Measurements from ENCODE around the gene CDH7.

GRCh38 chr18:65821911-65822310, 71.1 kb downstream of the CDH7 start:
- TF ChIP-seq POLR2A (IDR thresholded peaks at IDR 0.05) (no peak), EP300 (IDR thresholded peaks at IDR 0.05) (no peak)
- TF ChIP-seq, protein P1, sequence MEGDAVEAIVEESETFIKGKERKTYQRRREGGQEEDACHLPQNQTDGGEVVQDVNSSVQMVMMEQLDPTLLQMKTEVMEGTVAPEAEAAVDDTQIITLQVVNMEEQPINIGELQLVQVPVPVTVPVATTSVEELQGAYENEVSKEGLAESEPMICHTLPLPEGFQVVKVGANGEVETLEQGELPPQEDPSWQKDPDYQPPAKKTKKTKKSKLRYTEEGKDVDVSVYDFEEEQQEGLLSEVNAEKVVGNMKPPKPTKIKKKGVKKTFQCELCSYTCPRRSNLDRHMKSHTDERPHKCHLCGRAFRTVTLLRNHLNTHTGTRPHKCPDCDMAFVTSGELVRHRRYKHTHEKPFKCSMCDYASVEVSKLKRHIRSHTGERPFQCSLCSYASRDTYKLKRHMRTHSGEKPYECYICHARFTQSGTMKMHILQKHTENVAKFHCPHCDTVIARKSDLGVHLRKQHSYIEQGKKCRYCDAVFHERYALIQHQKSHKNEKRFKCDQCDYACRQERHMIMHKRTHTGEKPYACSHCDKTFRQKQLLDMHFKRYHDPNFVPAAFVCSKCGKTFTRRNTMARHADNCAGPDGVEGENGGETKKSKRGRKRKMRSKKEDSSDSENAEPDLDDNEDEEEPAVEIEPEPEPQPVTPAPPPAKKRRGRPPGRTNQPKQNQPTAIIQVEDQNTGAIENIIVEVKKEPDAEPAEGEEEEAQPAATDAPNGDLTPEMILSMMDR (IDR thresholded peaks at IDR 0.05), result no peak
